Measurements from ENCODE around the gene OPTC.
"Not testable (repeated sequence)": the region's sequence is repeated elsewhere in the genome, so short reads cannot be mapped to it uniquely, and the experiment has no call there.

Gene OPTC, protein sequence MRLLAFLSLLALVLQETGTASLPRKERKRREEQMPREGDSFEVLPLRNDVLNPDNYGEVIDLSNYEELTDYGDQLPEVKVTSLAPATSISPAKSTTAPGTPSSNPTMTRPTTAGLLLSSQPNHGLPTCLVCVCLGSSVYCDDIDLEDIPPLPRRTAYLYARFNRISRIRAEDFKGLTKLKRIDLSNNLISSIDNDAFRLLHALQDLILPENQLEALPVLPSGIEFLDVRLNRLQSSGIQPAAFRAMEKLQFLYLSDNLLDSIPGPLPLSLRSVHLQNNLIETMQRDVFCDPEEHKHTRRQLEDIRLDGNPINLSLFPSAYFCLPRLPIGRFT

DNA sequence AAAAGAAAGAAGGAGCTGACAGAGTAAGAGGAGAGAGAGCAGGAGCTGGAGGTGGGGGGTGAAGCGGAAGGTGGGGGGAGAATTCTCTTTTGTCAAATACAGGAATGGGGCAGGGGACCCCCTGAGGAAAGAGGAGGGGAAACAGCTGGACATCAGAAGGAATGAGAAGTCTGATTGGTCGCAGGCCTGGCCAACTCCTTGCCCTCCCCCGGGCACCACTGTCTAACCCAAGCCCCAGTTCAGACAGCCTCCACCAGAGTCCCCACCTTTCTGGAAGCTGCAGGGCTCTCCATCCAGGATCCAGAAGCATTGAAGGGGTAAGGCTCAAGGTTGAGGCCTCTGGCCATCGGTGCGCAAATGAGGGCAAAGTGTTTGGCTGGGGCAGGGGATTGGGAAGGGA, at the start of gene OPTC:
Gene OPTC, plus strand, starts transcription at position 253 of the 400 bp plus-strand sequence. CDS start 1,853 bp downstream, outside the sequence.
- DNase-seq (ENCODE audit: low read depth in 2 of 2), result no peak

DNA sequence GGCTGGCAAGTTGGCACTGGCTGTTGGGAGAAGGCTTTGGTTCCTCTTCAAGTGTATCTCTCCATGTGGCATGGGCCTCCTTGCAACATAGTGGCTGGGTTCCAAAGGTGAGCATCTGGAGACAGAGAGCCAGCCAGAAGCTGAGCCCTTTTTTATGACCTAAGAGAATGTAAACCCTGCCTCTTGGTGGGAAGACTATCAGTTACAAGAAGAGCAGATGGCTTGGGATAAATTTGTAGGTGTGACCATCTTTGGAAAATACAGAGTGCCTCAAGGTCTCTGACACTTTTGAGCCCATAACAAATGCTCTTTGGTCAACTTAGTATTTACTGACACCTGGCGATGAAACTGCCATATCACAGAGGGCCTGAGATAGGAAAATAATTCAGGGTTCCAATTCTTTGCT, 49.8 kb upstream of the OPTC start:
- no peak for DNase-seq (ENCODE audit: low read depth in 2 of 2)

DNA sequence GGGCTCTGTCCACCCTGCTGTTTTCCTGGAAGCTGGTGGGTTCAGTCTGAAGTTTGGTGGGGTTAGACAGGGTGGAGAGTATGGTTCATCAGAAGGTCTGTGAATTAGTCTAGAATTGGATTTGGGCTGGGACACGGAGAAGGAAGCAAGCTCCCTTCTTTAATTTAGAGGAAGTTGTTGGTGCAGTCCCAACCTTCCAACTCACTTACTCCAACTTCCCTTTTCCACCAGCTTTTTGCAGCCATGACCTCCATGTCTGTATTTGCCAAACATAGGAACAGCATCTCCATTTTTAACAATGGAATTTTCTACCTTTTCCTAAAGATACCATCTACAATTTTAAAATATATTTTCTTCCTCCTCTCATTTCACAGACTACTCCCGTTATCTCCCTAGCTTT, 46.8 kb upstream of the OPTC start:
- DNase-seq (ENCODE audit: low read depth in 2 of 2), result no peak

DNA sequence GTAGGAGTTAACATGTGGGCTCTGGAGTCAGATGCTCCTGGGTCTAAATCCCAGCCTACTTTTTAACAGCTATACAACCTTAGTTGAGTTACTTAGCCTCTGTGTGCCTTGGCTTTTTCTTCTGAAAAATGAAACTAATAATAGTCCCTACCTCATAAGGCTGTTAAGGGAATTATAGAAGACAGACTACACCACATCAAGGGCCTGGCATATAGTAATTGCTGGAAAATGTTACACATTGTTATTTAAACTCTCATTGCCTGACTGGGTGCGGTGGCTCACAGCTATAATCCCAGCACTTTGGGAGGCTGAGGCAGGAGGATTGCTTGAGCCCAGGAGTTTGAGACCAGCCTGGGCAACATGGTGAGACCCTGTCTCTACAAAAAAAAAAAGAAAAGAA, 46.4 kb upstream of the OPTC start:
- not testable (repeated sequence) for DNase-seq (ENCODE audit: low read depth in 2 of 2)

DNA sequence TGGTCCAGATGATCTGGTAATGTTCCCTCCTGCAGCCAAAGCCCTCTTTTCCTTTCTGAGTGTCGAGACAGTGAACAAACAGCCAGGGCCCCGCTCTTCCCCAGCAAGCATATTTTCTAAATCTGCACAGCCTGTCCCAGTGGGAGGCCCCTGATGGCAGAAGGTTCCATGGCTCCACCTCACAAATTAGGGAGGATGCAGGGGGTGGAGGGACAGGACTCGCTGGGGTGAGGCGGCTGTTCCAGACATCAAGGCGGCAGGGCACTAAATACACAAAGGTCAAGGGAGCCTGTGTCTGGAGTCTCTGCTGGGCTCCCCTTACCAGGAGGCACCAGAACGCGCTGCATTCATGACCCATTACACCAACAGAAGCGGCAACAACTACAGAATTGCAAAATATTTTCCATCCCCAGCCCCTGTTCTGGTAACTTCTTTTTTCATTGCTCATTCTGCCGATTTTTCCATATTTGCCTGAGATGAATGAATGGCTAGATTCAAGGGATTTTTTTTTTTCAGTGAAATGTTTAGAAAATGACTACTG, 45.4 kb upstream of the OPTC start:
- no peak for DNase-seq (ENCODE audit: low read depth in 2 of 2)

DNA sequence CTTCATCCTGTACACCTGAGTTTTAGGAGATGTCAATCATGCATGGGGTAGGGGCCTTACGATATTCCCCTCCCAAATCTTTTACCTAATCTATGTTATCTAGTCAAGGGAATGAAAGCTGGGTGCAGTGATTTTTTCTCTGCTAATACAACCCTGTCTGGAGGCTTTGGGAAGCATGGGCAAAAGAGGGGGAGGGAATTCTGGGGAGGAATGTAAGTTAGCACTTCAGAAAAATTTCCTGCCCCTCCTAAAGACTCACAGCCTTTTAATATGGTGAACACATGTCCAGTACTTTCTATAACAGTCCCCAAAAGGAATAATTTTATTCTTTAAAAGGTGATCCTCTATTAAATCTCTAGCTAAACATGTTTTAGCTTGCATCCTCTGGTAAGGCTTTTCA, 44.0 kb upstream of the OPTC start:
- no peak for DNase-seq (ENCODE audit: low read depth in 2 of 2)

DNA sequence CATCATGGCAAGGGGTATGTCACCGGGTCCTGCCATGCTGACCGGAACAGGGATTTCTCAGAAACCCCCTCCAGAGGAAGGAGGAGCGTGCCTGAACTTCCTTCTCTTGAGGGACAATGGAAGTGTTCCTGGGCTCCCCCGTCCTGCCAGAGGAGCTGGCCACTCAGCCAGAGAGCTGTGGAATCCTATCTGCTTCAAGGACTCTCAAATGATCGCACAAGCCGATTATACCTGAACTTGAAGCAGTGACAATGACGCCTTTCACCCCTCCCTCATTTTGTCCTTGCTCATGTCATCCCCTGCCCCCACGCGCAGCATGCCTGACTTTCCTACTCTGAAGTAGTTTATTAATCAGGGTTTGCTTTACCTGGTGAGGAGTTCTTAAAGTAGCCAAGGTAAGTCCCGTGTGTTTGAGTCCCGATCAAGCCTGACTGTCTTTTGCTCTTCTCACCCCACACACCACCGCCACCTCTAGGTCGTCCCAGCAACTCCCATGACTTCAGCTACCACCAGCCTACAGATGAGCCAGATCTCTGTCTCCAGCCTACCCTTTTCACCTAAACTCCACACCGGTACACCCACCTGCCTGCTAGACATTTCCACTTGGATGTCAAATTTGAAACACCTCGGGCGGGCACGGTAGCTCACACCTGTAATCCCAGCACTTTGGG, 43.3 kb upstream of the OPTC start:
- DNase-seq (ENCODE audit: low read depth in 2 of 2), result no peak

DNA sequence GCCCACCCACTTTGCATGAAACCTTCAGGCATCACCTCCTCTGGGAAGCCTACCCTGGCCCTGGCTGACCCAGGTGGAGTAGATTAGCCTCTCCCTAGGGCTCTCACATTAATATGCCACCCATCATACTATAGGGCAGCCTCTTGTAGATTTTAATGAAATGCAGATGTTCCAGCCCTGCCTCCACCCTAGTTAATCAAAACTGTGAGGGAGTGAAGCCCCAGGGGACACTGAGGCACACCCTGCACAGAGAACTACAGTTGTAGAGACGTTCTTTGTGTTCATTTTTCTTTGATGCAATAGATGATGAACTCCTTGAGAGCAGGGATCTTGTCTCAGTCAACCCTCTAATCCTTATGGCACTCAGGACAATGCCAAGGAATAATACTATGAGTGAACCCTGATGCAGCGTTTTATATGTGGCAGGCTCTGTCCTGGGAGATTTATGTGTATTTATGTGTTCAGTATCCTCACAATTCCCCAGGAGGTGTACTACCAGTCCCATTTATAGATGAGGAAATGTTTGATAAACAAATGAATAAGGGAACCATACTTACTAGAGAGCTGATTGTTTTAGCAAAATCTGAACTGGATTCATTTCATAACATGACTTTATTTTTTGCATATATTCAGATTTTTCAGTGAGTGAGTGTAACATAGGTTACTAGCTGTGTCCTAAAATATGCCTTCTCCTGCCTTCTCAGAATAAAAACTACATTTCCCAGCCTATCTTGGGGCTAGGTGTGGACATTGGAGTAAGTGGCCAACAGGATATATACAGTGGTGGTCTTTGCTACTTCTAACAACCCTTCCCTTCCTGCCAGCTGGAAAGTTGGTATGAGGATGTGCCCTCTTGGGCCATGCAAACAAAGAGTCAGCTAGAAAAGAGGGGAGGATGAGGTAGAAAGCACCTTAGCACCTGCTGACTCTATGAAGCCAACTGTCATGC, 41.8 kb upstream of the OPTC start:
- no peak for DNase-seq (ENCODE audit: low read depth in 2 of 2)

DNA sequence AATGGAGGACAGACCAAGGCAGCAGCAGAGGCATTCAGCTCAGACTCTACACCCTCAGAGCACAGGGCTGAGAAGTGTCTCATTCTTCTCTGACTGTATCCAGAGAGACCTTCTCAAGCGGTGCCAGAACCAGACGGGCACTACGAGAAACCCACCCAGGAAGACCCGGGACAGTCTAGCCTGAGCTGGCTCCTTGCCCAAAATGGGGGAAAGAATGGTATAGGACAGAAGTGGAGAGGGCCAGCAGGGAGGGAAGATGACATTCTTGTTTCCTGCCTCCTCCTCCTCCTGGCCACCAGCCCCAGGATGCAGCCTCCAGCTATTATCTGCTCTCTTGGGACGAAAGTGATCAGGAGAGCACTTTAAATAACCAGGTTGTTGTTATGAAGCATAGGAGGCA, 40.9 kb upstream of the OPTC start:
- DNase-seq (ENCODE audit: low read depth in 2 of 2), result no peak

DNA sequence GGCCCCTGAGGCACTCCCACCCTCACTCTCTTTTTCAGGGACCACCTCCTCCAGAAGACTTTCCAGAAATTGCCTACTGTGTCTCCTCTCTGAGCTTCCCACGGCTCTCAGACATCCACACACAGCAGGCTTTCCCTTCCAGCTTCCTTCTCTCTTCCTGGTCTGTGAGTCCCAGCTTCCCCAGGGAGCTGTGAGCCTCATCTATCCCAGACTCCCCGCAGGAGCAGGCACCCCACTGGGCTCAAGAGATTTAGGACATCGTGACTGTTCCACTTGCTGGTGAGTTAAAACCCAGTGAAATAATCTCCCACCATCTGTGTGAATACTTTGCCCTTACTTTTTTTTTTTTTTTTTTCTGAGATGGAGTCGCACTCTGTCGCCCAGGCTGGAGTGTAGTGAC, 40.3 kb upstream of the OPTC start:
- no peak for DNase-seq (ENCODE audit: low read depth in 2 of 2)

DNA sequence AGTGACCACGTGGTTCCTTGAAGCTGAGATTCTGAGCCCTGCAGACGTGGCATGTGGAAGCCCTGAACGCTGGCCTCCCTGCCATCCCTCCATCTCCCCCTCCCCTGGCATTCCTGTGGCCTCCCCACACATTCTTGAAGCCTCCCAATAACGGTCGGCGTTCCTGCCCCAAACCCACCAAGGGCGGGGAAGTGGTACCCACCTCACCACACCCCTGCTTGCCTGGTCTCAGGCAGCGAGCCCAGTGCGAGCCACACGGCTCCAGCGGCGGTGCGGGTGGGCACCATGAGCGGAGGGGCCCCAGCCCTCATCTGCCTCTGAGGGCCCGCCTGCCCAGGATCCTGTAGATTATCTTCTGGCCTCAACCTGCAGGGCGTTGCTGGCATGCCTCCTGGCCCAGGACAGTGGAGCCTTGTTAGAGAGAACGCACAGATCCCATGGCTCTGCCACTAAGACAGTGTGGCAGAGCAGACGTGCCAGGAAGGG, 38.9 kb upstream of the OPTC start:
- DNase-seq (ENCODE audit: low read depth in 2 of 2), result no peak

DNA sequence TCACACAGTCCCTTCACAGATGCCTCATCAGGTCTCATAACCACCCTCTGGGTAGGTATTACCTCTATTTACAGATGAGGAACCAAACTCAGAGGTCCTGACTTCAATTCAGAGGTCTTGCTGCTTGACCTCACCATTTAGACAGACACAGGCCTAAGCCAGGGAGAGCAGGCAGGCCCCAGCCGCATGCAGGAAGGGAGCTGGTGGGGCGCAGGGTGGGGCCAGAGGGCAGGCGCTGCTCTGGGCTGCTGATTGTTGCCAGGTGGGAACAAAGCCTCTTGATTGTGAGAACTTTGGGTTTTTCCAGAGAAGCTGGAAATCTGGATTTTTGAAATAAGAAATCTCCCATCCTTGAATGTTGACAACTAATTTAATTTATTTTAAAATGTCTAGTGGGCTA, 38.2 kb upstream of the OPTC start:
- DNase-seq (ENCODE audit: low read depth in 2 of 2), result no peak

DNA sequence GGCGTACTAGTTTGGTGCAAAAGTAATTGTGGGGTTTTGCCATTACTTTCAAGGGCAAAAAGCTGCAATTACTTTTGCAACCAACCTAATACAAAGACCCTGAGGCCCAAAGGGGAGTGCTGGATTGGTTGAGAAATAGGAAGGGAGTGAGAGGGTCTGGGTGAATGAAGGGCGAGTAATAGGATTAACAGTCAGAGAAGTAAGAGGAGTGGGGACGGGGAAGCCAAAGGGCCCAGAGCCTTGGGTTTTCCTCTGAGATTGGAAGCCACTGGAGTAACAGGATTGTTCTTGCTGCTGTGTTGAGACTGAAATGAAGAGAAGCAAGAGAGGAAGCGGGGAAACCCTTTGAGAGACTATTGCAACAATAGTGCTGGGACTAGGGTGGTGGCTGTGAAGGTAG, 37.4 kb upstream of the OPTC start:
- DNase-seq (ENCODE audit: low read depth in 2 of 2), result no peak

DNA sequence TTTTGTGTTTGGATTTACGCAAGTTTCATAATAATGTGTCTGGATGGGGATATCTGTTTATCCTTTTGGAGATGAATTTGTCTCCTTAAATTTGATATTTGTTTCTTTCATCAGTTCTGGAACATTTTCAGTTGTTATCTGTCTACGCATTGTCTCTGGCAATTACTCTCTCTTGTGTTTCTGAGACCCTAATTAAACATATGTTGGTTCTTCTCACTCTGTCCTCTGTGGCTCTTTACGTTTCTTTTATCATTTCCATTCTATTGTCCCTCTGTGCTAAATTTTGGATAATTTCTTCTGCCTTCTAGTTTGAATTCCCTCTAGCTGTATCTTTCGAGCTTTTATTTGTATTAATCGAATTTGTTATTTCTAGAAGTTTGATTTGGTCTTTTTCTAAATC, 35.9 kb upstream of the OPTC start:
- no peak for DNase-seq (ENCODE audit: low read depth in 2 of 2)

DNA sequence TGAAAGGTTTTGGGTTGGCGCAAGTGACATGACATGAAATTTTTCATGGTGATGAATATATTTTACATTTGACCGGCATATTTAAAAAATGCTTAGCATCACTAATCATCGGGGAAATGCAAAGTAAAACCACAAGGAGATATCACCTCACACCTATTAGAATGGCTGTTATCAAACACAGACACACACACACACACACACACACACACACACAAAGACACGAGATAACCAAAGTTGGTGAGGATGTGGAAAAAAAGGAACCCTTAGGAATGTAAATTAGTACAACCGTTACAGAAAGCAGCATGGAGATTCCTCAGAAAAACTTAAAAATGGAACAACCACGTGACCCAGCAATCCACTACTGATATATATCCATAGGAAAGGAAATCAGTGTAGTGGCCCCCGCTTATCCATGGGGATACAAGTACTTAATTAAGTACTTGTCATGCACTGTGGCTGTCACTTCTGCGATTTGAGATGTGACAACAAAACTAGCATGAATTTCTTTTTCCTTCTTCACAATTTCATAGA, 34.2 kb upstream of the OPTC start:
- DNase-seq (ENCODE audit: low read depth in 2 of 2), result no peak

DNA sequence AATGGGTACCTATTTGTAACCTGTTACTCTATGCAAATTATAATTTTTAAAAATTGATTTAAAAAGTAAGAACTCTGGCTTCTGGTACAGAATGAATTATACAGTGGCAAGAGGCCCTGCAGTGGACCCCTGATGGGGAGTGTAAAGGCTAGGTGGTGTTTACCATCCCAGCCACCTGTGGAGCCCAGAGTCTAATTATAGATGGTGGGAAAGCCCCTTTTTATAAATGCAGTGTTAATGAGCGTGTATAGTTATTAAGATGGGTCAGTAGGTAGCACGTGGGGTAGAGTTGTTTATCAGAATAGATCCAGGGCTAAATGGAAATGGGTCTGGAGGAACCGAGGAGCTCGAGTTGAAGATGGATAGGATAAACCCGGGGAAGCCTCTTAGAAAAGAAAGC, 32.2 kb upstream of the OPTC start:
- no peak for DNase-seq (ENCODE audit: low read depth in 2 of 2)

DNA sequence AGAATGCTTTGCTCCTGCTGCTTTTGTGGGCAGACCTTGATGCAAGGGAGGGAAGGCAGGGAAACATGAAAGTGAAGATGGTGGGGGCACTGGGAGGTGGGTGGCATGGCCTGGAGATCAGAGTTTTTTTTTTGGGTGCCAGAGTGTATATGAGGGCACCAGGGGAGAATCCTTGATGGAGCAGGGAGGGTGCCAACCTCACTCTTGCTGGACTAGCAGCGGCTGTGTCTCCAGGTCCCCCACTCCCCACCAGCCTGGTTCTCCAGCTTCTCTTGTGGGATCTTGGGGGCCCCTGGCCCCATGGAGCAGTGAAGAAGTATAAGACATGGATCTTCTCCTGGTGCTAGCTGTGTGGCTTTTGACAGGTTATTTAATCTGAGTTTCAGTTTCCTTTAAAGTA, 31.8 kb upstream of the OPTC start:
- DNase-seq (ENCODE audit: low read depth in 2 of 2), result no peak

DNA sequence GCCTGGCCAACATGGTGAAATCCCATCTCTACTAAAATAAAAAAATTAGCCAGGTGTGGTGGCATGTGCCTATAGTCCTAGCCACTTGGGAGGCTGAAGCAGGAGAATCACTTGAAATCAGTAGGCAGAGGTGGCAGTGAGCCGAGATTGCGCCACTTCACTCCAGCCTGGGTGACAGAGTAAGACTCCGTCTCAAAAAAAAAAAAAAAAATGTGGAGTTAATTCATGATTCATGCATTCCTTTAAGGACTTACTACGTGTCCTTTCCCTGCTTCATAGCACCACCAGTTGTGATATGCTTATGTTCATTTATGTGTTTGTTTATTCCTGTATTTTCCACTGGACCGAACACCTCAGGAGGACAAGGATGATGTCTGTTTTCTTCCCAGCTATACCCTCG, 31.1 kb upstream of the OPTC start:
- DNase-seq (ENCODE audit: low read depth in 2 of 2), result no peak

DNA sequence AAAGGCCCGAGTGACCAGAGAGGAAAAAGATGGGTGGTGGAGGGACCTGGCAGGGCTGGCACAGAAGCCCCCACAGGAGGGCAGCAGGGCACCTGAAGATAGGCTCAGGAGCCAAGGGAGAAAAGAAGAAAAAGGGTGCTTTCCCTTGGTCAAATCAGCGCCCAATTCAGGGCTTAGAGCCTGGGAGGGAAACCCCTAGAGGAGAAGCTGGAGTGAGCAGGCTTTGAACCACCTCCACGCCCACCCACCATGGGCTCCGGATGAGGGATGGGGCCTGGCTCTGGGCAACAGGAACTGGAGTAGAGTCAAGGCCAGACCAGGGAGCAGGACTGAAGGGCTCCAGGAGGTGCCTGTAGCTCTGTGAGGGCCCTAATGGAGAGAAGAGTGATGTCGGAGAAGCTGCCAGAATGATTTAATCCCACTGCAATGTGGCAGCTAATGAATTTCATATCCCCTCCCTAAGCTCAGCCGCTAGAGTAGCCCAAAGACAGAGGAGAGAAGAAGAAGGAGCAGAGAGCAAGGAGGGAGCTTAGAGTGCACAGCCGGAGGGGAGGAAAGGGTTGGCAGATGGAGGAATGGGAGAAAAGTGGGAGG, 30.4 kb upstream of the OPTC start:
- no peak for DNase-seq (ENCODE audit: low read depth in 2 of 2)

DNA sequence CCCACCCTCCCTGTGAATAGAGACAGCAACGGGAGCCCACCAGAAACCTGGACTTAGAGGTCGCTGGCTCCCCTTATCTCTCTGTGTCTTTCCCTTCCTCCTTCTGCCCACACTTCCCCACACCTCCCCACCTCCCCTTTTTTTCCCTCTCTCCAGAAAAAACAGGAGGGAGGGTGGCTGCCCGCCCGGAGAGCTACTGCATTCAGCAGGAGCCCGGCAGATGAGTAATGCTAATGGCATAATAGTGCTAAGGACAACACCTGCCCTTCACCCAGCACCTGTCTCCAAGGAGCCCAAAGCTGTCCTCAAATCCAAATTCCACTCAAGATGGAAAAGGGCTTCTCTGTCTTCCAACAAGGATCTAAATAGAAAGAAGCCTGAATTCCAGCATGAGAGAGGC, 29.7 kb upstream of the OPTC start:
- DNase-seq (ENCODE audit: low read depth in 2 of 2), result no peak

DNA sequence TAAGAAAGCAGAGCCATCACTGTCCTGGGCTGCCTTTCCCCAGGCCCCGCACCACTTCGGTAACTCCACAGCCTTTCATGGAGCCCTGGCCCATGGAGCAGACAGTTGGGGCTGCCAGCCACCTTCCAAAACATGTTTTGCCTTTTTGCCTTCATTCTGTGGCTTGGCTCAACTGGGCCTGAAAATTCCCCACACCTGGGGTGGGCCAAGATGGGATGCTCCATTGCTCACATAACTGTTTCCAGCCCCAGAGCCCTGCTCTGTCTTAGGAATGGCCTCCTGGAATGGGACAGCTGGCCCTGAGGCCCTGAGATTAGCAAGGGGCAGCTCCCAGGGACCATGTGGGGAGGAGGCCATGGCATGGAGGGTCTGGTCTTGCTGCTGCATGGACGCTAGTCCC, 29.2 kb upstream of the OPTC start:
- DNase-seq (ENCODE audit: low read depth in 2 of 2), result no peak
